Measurements from ENCODE around the gene FMN1. TPM values are rescaled to one million over a fixed set of nuclear protein-coding genes. Genes with fewer than 3 reads are reported as not detected.

The FMN1 gene
- total and polyA plus RNA-seq, 2 of the 8 experiments (the other 6 are each of a cell fraction or from before 2014, with no cell fraction given), result 0.27 to 3.7 TPM

- no peak overlapping the region for H3K4ac ChIP-seq (replicated peaks; ENCODE audit: insufficient read length, low read depth, low read length)
- ChIA-PET POLR2A (ENCODE audit: partially characterized antibody) (interaction anchor here (1.2 kb wide), 1 partner anchor 9 kb away, joined by 3 read pairs; no protein-coding TSS in a partner anchor), CTCF (ENCODE audit: partially characterized antibody) (interaction anchor here (1.4 to 4.4 kb wide), 3 partner anchors 42 to 66 kb away, joined by 4 to 23 read pairs (median 7); no protein-coding TSS in a partner anchor)
- no peaks in the 10 kb centered on the region for H3K79me2 ChIP-seq (ENCODE audit: control insufficient read depth in 1 of 2, insufficient read depth in 2 of 2, low read length in 2 of 2)
- H3K9ac ChIP-seq (replicated peaks in 1 of 4; ENCODE audit: extremely low read depth in 1 of 4, low read depth in 3 of 4, low read length in 3 of 4), result no peak overlapping the region
- no peak overlapping the region for H3K14ac ChIP-seq (ENCODE audit: insufficient read length)
- H3K56ac ChIP-seq (replicated peaks; ENCODE audit: insufficient read length, low read depth, low read length), result no peak overlapping the region
- H2BK15ac ChIP-seq (ENCODE audit: low read length), result no peak overlapping the region
- H2AFZ ChIP-seq (ENCODE audit: low read length), result no peak overlapping the region
- no peak overlapping the region for H4K91ac ChIP-seq (replicated peaks; ENCODE audit: insufficient read length, low read length)
- H2BK20ac ChIP-seq (ENCODE audit: low read length), result no peak overlapping the region
- H4K5ac ChIP-seq (ENCODE audit: insufficient read length, low read depth, low read length), result no peak overlapping the region
- H2AK5ac ChIP-seq (ENCODE audit: low read depth, low read length), result no peak overlapping the region
- H3K4me2 ChIP-seq (ENCODE audit: insufficient read depth in 1 of 2, low read depth in 2 of 2, low read length in 2 of 2), result no peak overlapping the region
- FAIRE-seq (no peak), DNase-seq (ENCODE audit: low read depth in 1 of 2, low spot score in 2 of 2) (no peak)
- H3K4me1 ChIP-seq (replicated peaks in 1 of 4; ENCODE audit: control insufficient read depth in 3 of 4, insufficient read depth in 4 of 4, low read length in 3 of 4), result peaks cover 0 to 4% (median 0%) of the 10 kb centered on the region in 4 experiments; a peak in 2 of 7 replicates
- no peak overlapping the region for H2BK5ac ChIP-seq (ENCODE audit: low read depth, low read length)
- WGBS, 2 experiments (ENCODE audit: extremely low coverage in 1 of 2, insufficient coverage in 1 of 2, insufficient read length in 1 of 2, insufficient replicate concordance in 2 of 2, low coverage in 1 of 2, low lambda C conversion rate in 2 of 2, missing lambda C conversion rate in 1 of 2), result 92% methylated on average over 5 of the region's 5 CpGs; no CpG with 5 or more reads in 1 of the 2 experiments
- no peaks in the 10 kb centered on the region for H3K9me3 ChIP-seq (ENCODE audit: insufficient read depth in 2 of 2, low read depth in 1 of 2, low read length in 1 of 2)
- no peak overlapping the region for H3K18ac ChIP-seq (ENCODE audit: extremely low read depth, low read length)
- H3K27me3 ChIP-seq (replicated peaks in 1 of 4; ENCODE audit: control insufficient read depth in 3 of 4, extremely low read depth in 1 of 4, insufficient read depth in 3 of 4, low read length in 3 of 4), result no peaks in the 10 kb centered on the region
- H2BK12ac ChIP-seq (ENCODE audit: low read depth, low read length), result no peak overlapping the region
- no peaks in the 10 kb centered on the region for H3K79me1 ChIP-seq (ENCODE audit: low read depth, low read length)
- no peak overlapping the region for H3K23ac ChIP-seq (ENCODE audit: insufficient read length)
- H4K8ac ChIP-seq (ENCODE audit: extremely low read depth, insufficient read depth, low read length), result no peak overlapping the region
- H4K20me1 ChIP-seq (replicated peaks in 1 of 2; ENCODE audit: control insufficient read depth in 1 of 2, insufficient read depth in 2 of 2, low read length in 2 of 2), result no peaks in the 10 kb centered on the region
- H3K27ac ChIP-seq (ENCODE audit: low read depth, low read length), result no peak overlapping the region
- no peak overlapping the region for H2BK120ac ChIP-seq (replicated peaks; ENCODE audit: low read depth, low read length)
- no peaks in the 10 kb centered on the region for H3K23me2 ChIP-seq (ENCODE audit: low read depth, low read length)
- no peak overlapping the region for H3K4me3 ChIP-seq (ENCODE audit: extremely low read depth in 1 of 4, insufficient read depth in 2 of 4, low read depth in 3 of 4, low read length in 4 of 4)
- H3K36me3 ChIP-seq (ENCODE audit: control insufficient read depth in 2 of 4, insufficient read depth in 4 of 4, low read length in 3 of 4), result no peaks in the 10 kb centered on the region
- TF ChIP-seq GTF2F1 (IDR thresholded peaks at IDR 0.05; ENCODE audit: borderline replicate concordance, low read depth, low read length), result no peak
- TF ChIP-seq ATF3 (IDR thresholded peaks at IDR 0.05; ENCODE audit: insufficient read depth, low read depth, low read length), result no peak
- no peak for TF ChIP-seq SP1 (IDR thresholded peaks at IDR 0.05; ENCODE audit: low read depth, low read length)
- no peak for TF ChIP-seq ATF2 (IDR thresholded peaks at IDR 0.05; ENCODE audit: low read length)
- TF ChIP-seq SIX5 (IDR thresholded peaks at IDR 0.05; ENCODE audit: low read depth, low read length), result no peak
- no peak for TF ChIP-seq E2F6 (IDR thresholded peaks at IDR 0.05)
- TF ChIP-seq SRF (IDR thresholded peaks at IDR 0.05; ENCODE audit: low read depth, low read length), result no peak
- no peak for TF ChIP-seq SP4 (IDR thresholded peaks at IDR 0.05; ENCODE audit: low read length)
- TF ChIP-seq POLR2A (IDR thresholded peaks at IDR 0.05; ENCODE audit: control extremely low read depth in 1 of 2, low read depth in 2 of 2, low read length in 2 of 2), result no peak
- TF ChIP-seq BACH1 (IDR thresholded peaks at IDR 0.05; ENCODE audit: low read length), result no peak
- no peak for TF ChIP-seq CBX5 (IDR thresholded peaks at IDR 0.05; ENCODE audit: low read depth, low read length)
- TF ChIP-seq RXRA (IDR thresholded peaks at IDR 0.05; ENCODE audit: insufficient read depth, low read depth, low read length), result no peak
Observed at GRCh38 chr15:32885713-32886112, 308.8 kb downstream of the FMN1 start.
